RWPE2 (cell line): ENCODE data around the gene RASSF7.
A peak's percentile ranks its signal among the peaks of the same experiment; 100 is the strongest.

Experiments
- ATAC-seq: fragments of 200-7000 bp; cut with Tn5 transposase; 3 replicates; pipeline ENCODE4 v1.9.1; 2021; ENCODE audit warnings: low read depth
- DNase-seq: peaks from one replicate; pipeline ENCODE4 v3.0.0-alpha.2; 2020; ENCODE audit warnings: low spot score
- H3K27ac ChIP-seq: fragments of 450-650 bp; 2 replicates; pipeline ENCODE4 v1.5.1; 2017; ENCODE audit warnings: mild to moderate bottlenecking; ENCODE audit not compliant: poor library complexity, severe bottlenecking
- H3K27me3 ChIP-seq: fragments of 250-450 bp; sonication (Bioruptor Pico); 2 replicates; pipeline ENCODE4 v1.5.1; 2021; ENCODE audit warnings: mild to moderate bottlenecking, moderate library complexity; ENCODE audit not compliant: insufficient read depth, poor library complexity, severe bottlenecking
- H3K36me3 ChIP-seq: fragments of 250-450 bp; sonication (Bioruptor Pico); 2 replicates; pipeline ENCODE4 v1.5.1; 2020; ENCODE audit warnings: low read depth, mild to moderate bottlenecking, moderate library complexity
- H3K4me1 ChIP-seq: fragments of 250-450 bp; sonication (Bioruptor Pico); 2 replicates; pipeline ENCODE4 v1.5.1; 2021; ENCODE audit warnings: mild to moderate bottlenecking, moderate library complexity; ENCODE audit not compliant: insufficient read depth, poor library complexity, severe bottlenecking
- H3K4me3 ChIP-seq: fragments of 250-450 bp; sonication (Bioruptor Pico); 2 replicates; pipeline ENCODE4 v1.5.1; 2021; ENCODE audit warnings: mild to moderate bottlenecking, moderate library complexity; ENCODE audit not compliant: severe bottlenecking
- H3K9me3 ChIP-seq: fragments of 250-450 bp; sonication (Bioruptor Pico); 2 replicates; pipeline ENCODE4 v1.5.1; 2021; ENCODE audit warnings: mild to moderate bottlenecking, moderate library complexity; ENCODE audit not compliant: severe bottlenecking
- TF ChIP-seq, protein P1 (sequence below): fragments of 450-650 bp; IDR thresholded peaks from one replicate; pipeline ENCODE4 v1.5.1; 2017; ENCODE audit warnings: mild to moderate bottlenecking, moderate library complexity; ENCODE audit not compliant: poor library complexity, severe bottlenecking

The RASSF7 gene

GRCh38 chr11:605286-606129 is 44.7 kb downstream of the RASSF7 start:
- H3K4me3 ChIP-seq: no peak overlapping the region
- no peaks in the 10 kb centered on the region for H3K9me3 ChIP-seq
- peak; percentile 55 for DNase-seq
- no peak for ATAC-seq
- TF ChIP-seq, protein P1, sequence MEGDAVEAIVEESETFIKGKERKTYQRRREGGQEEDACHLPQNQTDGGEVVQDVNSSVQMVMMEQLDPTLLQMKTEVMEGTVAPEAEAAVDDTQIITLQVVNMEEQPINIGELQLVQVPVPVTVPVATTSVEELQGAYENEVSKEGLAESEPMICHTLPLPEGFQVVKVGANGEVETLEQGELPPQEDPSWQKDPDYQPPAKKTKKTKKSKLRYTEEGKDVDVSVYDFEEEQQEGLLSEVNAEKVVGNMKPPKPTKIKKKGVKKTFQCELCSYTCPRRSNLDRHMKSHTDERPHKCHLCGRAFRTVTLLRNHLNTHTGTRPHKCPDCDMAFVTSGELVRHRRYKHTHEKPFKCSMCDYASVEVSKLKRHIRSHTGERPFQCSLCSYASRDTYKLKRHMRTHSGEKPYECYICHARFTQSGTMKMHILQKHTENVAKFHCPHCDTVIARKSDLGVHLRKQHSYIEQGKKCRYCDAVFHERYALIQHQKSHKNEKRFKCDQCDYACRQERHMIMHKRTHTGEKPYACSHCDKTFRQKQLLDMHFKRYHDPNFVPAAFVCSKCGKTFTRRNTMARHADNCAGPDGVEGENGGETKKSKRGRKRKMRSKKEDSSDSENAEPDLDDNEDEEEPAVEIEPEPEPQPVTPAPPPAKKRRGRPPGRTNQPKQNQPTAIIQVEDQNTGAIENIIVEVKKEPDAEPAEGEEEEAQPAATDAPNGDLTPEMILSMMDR: no peak
- H3K27me3 ChIP-seq: no peaks in the 10 kb centered on the region
- H3K27ac ChIP-seq: peak overlapping the region; percentile 23
- H3K4me1 ChIP-seq: no peaks in the 10 kb centered on the region
- peaks cover 91% of the 10 kb centered on the region for H3K36me3 ChIP-seq

DNA sequence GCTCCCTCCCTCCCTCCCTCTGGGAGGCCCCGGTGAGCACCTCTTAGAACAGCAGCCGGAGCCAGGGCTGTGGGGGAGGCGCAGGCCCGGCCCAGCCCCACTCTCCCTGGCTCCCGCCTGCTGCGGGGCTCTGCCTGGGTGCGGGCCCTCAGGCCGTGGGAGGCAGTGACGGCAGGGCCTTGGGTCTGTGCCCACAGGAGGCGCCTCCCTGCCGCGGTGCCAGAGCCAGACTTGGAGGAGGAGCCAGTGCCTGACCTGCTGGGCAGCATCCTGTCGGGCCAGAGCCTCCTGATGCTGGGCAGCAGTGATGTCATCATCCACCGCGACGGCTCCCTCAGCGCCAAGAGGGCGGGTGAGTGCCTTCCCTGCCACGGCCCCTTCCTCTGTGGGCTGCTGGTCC is 45.5 kb downstream of the RASSF7 start:
- no peaks in the 10 kb centered on the region for H3K4me1 ChIP-seq
- no peaks in the 10 kb centered on the region for H3K27me3 ChIP-seq
- H3K4me3 ChIP-seq: no peak overlapping the region
- peak overlapping the region; percentile 23 for H3K27ac ChIP-seq
- peaks cover 91% of the 10 kb centered on the region for H3K36me3 ChIP-seq
- TF ChIP-seq, protein P1: peak; percentile 6
- no peaks in the 10 kb centered on the region for H3K9me3 ChIP-seq
- DNase-seq: peak; percentile 91
- peak; percentile 80 for ATAC-seq

GRCh38 chr11:607020-607780 is 46.4 kb downstream of the RASSF7 start:
- DNase-seq: peak; percentile 56
- Histone ChIP-seq H3K27me3 (no peaks in the 10 kb centered on the region), H3K27ac (peak overlapping the region; percentile 23), H3K4me1 (no peaks in the 10 kb centered on the region), H3K4me3 (no peak overlapping the region), H3K36me3 (peaks cover 92% of the 10 kb centered on the region), H3K9me3 (no peaks in the 10 kb centered on the region)
- TF ChIP-seq, protein P1: no peak
- no peak for ATAC-seq

- H3K36me3 ChIP-seq: peaks cover 91% of the 10 kb centered on the region
- H3K4me3 ChIP-seq: no peak overlapping the region
- H3K27ac ChIP-seq: no peak overlapping the region
- H3K27me3 ChIP-seq: no peaks in the 10 kb centered on the region
- no peaks in the 10 kb centered on the region for H3K9me3 ChIP-seq
- ATAC-seq (no peak), DNase-seq (peak; percentile 66)
- H3K4me1 ChIP-seq: no peaks in the 10 kb centered on the region
- TF ChIP-seq, protein P1: no peak
Measured at GRCh38 chr11:607971-608659, 47.3 kb downstream of the RASSF7 start.
